Urothelium cell line (cell line): ENCODE data around the gene PMVK.

Experiments used
- DNase-seq: peaks from one replicate; pipeline ENCODE4 v3.0.0; 2011; ENCODE audit warnings: low spot score, mixed read lengths
- FAIRE-seq: peaks from 2 replicates; lab custom pipeline; 2011; peaks lifted over from hg19 to GRCh38; lab: Jason Lieb, UNC

The PMVK gene

DNA sequence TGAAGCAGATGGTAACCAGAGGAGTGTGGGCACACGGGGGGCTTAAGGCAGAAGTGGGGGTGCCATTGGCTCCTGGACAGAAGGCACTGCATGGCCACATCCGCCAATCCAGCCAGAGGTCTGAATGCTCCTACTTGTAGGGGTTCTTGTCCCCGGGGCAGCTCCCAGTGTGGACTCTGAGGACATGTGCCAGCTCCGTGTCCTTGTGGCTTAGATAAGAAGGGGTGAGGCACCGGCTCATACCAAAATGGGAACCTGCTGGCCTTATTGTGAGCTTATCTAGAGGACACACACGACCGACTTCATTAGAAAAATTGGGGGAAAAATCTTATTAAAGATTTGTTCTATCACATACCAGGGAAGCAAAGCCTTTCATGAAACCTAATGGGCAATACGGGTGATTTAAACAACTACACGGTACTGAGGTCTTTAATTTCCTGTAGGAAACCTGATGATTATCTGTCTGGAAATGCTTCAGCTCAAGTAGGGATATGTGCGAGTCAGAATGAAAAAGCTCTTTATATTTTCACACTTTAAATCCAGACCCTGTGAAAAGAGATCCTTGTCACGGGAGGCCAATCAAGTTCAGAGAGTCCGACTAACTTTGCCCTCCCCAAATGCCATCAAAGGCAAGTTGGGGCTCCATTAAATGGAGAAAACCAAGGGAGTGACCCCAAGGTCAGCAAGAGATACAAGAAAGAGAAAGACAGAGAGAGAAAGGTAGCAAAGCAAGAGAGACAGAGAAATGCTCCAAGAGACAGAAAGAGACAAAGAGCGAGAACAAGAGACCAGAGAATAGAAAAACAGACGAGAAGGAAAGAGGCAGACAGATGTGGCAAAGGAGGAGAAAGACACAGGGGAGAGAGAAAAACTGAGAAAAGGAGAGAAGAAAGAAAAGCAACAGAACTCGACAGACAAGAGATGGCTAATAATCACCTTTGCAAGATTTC lies 52.3 kb downstream of the PMVK start:
- FAIRE-seq (no peak), DNase-seq (no peak)

GRCh38 chr1:154881820-154882535 lies 54.5 kb downstream of the PMVK start:
- FAIRE-seq (no peak), DNase-seq (no peak)

DNA sequence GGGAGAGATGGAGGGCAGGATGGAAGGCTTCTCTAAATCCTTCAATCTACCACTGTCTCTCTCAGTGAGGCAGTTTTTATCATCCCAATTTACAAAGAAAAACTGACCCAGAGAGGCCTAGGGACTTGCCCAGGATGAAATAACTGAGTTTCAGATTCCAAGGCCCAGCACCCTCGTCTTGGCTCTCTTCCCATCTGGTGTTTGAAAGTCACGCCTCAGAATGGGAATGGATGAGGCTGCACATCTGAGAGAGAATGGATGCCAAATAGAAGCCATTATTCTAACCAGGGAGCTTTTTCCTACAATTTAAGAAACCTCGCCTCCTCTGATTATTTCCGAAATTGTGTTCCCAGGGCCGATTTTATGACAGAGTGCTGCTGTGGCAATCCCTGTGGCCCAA lies 55.8 kb downstream of the PMVK start:
- FAIRE-seq (no peak), DNase-seq (no peak)

- FAIRE-seq, result no peak
- no peak for DNase-seq
Measured at GRCh38 chr1:154879038-154879421, 57.5 kb downstream of the PMVK start.

DNA sequence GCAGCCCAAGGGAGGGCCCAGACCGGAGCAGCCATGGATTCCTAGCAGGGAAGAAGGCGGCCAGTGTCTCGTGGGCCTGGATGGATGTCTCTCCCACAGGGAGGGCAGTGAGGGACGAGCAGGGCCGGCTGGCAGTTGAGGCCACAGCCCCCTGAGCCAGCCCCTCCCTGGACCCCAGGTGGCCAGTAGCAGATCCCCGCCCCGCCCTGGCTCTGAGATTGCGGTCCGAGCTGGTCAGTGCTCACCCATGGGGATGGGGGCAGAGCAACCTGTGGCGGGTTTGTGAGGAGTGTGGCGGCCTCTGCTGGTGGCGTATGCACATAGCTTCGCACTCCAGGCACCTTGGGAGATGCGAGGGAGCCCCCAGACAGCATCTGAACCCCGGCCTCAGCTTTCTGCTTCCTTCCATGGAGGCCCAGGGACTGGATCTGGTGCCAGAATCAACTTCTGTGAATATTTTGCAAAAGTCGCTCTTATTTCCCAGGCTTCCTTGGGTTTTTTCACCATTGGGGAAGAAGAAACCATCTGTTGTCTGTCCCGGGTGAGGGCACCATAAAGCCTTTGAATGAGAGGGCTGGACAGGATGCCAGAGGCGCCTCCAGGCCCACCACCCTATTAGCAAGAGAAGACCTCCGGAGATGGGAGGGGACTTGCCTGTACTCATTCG lies 58.0 kb downstream of the PMVK start:
- DNase-seq (peak; percentile 81), FAIRE-seq (peak; percentile 94)

- DNase-seq, result no peak
- no peak for FAIRE-seq
Measured at GRCh38 chr1:154877370-154877974, 59.0 kb downstream of the PMVK start.

- FAIRE-seq (no peak), DNase-seq (no peak)
Measured at GRCh38 chr1:154876842-154877369, 59.6 kb downstream of the PMVK start.
